Type B pancreatic cell (in vitro differentiated cells): ENCODE results near the gene BOC. TPM values are rescaled to one million over a fixed set of nuclear protein-coding genes. Genes with fewer than 3 reads are reported as not detected.

Experiments
- DNase-seq: peaks from one replicate; pipeline ENCODE4 v3.0.0; 2021; ENCODE audit warnings: mixed read lengths; ENCODE audit not compliant: unreplicated experiment; ENCODE audit errors: extremely low spot score
- H3K27ac Mint-ChIP-seq: 2 replicates; pipeline ENCODE4 v1.8.0; 2021; ENCODE audit warnings: mild to moderate bottlenecking, mixed read lengths
- H3K27me3 Mint-ChIP-seq: 2 replicates; pipeline ENCODE4 v1.8.0; 2021; ENCODE audit warnings: mixed read lengths
- H3K36me3 Mint-ChIP-seq: 2 replicates; pipeline ENCODE4 v1.8.0; 2021; ENCODE audit warnings: mixed read lengths
- H3K4me1 Mint-ChIP-seq: one replicate; pipeline ENCODE4 v1.8.0; 2021; ENCODE audit warnings: mixed read lengths; ENCODE audit not compliant: unreplicated experiment
- H3K4me3 Mint-ChIP-seq: 2 replicates; pipeline ENCODE4 v1.8.0; 2021; ENCODE audit warnings: mild to moderate bottlenecking, mixed read lengths
- H3K9me3 Mint-ChIP-seq: 2 replicates; pipeline ENCODE4 v1.8.0; 2021; ENCODE audit warnings: mixed read lengths
- total RNA-seq: library from RNA; stranded (reverse); gene quantifications from 2 replicates; pipeline ENCODE4 v1.2.1, GENCODE V29; 2021; ENCODE audit warnings: low replicate concordance
- TF ChIP-seq, protein P1 (sequence below): fragments of 200-600 bp; sonication (generic); conservative IDR thresholded peaks from 2 replicates; pipeline ENCODE4 v1.5.0; 2021; ENCODE audit warnings: antibody characterized with exemption, mild to moderate bottlenecking

The BOC gene
- total RNA-seq, 1 donor from 2014 or later, result 219 TPM

DNA sequence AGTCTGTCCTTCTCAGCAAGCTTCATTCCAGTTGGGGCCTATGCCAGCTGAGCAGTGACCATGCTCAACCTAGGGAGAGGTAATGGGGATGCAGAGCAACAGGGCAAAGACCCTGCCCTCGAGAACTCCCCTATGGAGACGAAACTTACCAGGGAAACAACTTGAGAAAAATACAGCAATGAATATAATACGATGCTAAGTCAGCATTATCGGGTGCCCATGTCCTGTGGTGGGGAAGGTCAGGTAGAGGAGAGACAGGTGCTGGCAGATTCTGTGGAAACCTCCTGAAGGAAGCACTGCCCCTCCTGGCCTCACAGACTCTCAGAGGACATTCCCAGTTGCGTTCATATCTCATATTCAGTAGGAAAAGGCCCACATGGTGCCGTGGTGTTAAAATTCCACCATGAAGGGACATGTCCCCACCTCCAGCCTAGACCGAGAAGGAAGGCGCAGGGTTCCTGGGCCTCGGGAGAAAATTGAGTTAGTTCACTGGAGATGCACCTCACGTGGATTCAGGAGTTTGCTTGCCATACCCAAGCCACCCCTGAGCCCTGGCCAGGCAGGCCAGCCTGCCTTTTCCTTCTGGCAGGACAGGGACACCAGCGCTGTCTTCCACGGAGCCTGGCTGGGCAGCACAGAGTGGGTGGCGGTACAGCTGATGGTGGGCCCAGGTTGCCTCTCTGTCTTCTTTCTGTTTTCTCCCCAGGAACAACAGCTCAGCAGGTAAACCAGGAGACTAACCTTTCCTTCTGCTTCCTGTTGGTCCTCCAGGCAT lies 62.4 kb downstream of the BOC start:
- Mint-ChIP-seq H3K9me3 (no peaks in the 10 kb centered on the region), H3K36me3 (peaks cover 50% of the 10 kb centered on the region), H3K27me3 (no peaks in the 10 kb centered on the region), H3K4me1 (peaks cover 46% of the 10 kb centered on the region), H3K4me3 (peak overlapping the region; percentile 39), H3K27ac (peak overlapping the region; percentile 13)
- TF ChIP-seq, protein P1, sequence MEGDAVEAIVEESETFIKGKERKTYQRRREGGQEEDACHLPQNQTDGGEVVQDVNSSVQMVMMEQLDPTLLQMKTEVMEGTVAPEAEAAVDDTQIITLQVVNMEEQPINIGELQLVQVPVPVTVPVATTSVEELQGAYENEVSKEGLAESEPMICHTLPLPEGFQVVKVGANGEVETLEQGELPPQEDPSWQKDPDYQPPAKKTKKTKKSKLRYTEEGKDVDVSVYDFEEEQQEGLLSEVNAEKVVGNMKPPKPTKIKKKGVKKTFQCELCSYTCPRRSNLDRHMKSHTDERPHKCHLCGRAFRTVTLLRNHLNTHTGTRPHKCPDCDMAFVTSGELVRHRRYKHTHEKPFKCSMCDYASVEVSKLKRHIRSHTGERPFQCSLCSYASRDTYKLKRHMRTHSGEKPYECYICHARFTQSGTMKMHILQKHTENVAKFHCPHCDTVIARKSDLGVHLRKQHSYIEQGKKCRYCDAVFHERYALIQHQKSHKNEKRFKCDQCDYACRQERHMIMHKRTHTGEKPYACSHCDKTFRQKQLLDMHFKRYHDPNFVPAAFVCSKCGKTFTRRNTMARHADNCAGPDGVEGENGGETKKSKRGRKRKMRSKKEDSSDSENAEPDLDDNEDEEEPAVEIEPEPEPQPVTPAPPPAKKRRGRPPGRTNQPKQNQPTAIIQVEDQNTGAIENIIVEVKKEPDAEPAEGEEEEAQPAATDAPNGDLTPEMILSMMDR, result no peak
- no peak for DNase-seq

DNA sequence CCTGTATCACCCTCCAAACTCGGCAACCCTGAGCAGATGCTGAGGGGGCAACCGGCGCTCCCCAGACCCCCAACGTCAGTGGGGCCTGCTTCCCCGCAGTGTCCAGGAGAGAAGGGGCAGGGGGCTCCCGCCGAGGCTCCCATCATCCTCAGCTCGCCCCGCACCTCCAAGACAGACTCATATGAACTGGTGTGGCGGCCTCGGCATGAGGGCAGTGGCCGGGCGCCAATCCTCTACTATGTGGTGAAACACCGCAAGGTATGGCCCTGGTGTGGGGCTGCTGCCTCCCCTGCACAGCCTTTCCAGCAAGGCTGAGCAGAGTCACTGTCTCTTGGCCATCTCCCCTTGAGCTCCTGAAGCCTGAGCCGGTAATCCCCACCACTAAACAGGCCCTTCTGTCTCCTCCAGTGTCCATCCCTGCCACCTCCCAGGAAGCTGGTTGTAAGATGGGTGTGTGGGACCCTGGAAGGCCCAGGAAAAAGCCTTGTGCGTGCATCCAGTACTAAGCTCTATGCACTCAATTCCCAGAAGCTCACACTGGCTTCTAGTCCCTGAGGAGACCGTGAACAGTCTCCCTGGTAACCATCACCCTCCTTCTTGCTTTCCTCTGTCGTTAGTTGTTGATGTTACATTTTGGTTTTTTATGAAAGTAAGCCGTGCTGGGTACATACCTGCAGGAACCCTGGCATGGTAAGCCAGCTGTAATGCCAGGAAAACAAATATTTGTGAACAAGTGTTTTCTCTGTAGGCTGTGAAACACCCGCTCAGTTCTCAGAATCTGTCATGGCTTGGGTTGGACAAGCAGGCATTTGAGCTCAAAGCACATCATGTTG lies 63.3 kb downstream of the BOC start:
- H3K4me1 Mint-ChIP-seq, result peaks cover 45% of the 10 kb centered on the region
- TF ChIP-seq, protein P1, result no peak
- no peaks in the 10 kb centered on the region for H3K9me3 Mint-ChIP-seq
- peak overlapping the region; percentile 56 for H3K27ac Mint-ChIP-seq
- peak overlapping the region; percentile 34 for H3K4me3 Mint-ChIP-seq
- no peak for DNase-seq
- peaks cover 49% of the 10 kb centered on the region for H3K36me3 Mint-ChIP-seq
- H3K27me3 Mint-ChIP-seq, result no peaks in the 10 kb centered on the region

DNA sequence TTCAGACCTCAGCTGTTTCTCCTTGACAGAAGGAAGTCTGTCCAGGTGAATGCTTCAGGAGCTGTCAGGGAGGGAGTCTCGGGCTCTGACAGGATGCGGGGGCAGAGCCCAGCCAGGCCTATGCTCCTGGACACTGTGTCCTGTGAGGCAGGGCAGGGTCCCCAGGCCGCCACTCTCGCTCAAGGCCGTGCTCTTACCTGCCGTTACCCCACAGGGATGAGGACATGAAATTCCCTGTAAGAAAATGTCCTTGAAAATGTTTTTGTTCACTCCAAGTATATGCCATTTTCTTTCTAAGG lies 63.9 kb downstream of the BOC start:
- H3K4me1 Mint-ChIP-seq, result peaks cover 40% of the 10 kb centered on the region
- H3K9me3 Mint-ChIP-seq, result no peaks in the 10 kb centered on the region
- H3K27ac Mint-ChIP-seq, result peak overlapping the region; percentile 86
- H3K4me3 Mint-ChIP-seq, result peak overlapping the region; percentile 34
- H3K36me3 Mint-ChIP-seq, result peaks cover 47% of the 10 kb centered on the region
- no peak for DNase-seq
- H3K27me3 Mint-ChIP-seq, result no peaks in the 10 kb centered on the region
- TF ChIP-seq, protein P1, result no peak

DNA sequence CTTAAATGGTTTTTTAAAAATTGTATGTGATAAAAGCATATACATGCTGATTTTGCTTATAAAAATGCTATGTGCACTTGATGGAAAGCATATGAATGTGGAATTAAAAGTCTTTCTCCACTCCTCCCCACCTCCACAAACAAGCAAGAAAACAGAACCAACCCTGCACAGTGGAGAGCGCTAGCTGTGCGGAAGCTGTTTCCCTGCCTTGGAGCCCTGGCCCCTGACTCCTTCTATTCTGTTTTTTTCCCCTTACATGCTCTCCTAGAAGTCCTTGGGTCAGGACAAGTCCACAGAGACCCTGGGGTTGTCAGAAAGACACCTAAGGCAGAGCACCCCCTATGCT lies 64.2 kb downstream of the BOC start:
- Mint-ChIP-seq H3K27ac (peak overlapping the region; percentile 86), H3K4me1 (peaks cover 36% of the 10 kb centered on the region), H3K9me3 (no peaks in the 10 kb centered on the region), H3K27me3 (no peaks in the 10 kb centered on the region), H3K4me3 (peak overlapping the region; percentile 74), H3K36me3 (peaks cover 48% of the 10 kb centered on the region)
- DNase-seq, result no peak
- TF ChIP-seq, protein P1, result no peak

DNA sequence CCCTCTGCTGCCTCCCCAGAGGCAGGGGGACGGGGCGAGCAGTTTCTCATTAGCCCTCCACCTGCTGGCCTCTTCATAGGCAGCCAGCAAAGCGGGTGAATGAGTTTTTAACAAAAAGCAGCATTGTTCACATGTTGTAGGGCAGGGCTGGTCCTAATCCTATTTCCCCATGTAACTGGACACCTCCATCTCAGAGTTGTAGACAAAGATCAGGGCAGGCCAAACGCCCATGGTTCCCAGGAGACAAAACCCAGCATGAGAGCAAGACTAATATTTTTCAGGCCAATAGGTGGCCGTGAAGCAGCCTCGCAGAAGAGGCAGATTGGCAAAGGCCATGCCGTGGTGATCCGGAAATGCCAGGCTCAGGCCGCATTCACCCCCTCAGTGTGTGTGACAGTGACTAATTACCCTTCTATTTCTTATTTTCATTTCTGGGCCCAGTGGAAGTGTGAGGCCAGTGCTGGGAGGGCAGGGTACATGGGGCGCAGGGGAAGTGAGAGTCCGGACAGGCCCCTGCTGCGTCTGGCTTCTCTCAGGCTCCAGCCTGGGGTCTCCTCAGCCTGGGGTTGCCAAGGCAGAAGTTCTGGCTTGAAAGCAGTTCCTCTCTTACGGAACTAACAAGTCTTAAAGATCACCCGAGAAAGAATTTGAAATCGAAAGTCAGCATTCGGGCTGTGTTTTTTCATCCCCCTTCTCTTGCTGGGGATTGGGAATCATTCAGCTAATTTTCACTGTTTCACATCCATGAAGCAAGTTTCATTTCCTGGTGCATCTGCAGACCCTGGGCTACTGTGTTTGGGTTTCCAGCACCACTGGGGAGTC lies 64.8 kb downstream of the BOC start:
- no peaks in the 10 kb centered on the region for H3K27me3 Mint-ChIP-seq
- H3K36me3 Mint-ChIP-seq, result peaks cover 54% of the 10 kb centered on the region
- H3K4me1 Mint-ChIP-seq, result peaks cover 36% of the 10 kb centered on the region
- no peak for DNase-seq
- H3K27ac Mint-ChIP-seq, result peak overlapping the region; percentile 86
- H3K9me3 Mint-ChIP-seq, result no peaks in the 10 kb centered on the region
- H3K4me3 Mint-ChIP-seq, result peak overlapping the region; percentile 74
- TF ChIP-seq, protein P1, result peak; percentile 71
